OCI-LY1 (cell line): Measurements from ENCODE around the gene KRTAP10-2.

Experiments used
- H2AFZ ChIP-seq: fragments of 200-600 bp; sonication (generic), shearing (Covaris generic); 2 replicates; pipeline ENCODE4 v1.6.0; 2014; ENCODE audit warnings: antibody characterized with exemption, mild to moderate bottlenecking, low read length
- H3F3A ChIP-seq: fragments of 200-600 bp; sonication (generic), shearing (Covaris generic); 2 replicates; pipeline ENCODE4 v1.6.0; 2014; ENCODE audit warnings: mild to moderate bottlenecking, antibody characterized with exemption, low read length, moderate library complexity; ENCODE audit not compliant: insufficient read depth
- H3K27ac ChIP-seq: fragments of 200-600 bp; sonication (generic); 2 replicates; pipeline ENCODE4 v1.5.1; 2014; ENCODE audit warnings: low read length, mixed run types, mild to moderate bottlenecking, low read depth; ENCODE audit not compliant: poor library complexity, severe bottlenecking
- H3K27me3 ChIP-seq: fragments of 200-600 bp; sonication (generic); 2 replicates; pipeline ENCODE4 v1.6.0; 2014; ENCODE audit warnings: antibody characterized with exemption, mild to moderate bottlenecking, low read length, moderate library complexity; ENCODE audit not compliant: insufficient read depth
- H3K36me3 ChIP-seq: fragments of 200-600 bp; sonication (generic); 2 replicates; pipeline ENCODE4 v1.6.1; 2014; ENCODE audit warnings: mild to moderate bottlenecking, antibody characterized with exemption, low read length, moderate library complexity, mixed read lengths; ENCODE audit not compliant: insufficient read depth
- H3K4me1 ChIP-seq: fragments of 200-600 bp; sonication (generic); 2 replicates; pipeline ENCODE4 v1.5.1; 2014; ENCODE audit warnings: mild to moderate bottlenecking, low read length, moderate library complexity; ENCODE audit not compliant: insufficient read depth, severe bottlenecking
- H3K4me2 ChIP-seq: fragments of 200-600 bp; sonication (generic), shearing (Covaris generic); 2 replicates; pipeline ENCODE4 v1.6.1; 2014; ENCODE audit warnings: low read length
- H3K4me3 ChIP-seq: fragments of 200-600 bp; sonication (generic); 2 replicates; pipeline ENCODE4 v1.5.1; 2014; ENCODE audit warnings: low read length, low read depth, mild to moderate bottlenecking, mixed read lengths; ENCODE audit not compliant: poor library complexity, severe bottlenecking
- H3K79me2 ChIP-seq: fragments of 200-600 bp; shearing (Covaris generic); 2 replicates; pipeline ENCODE4 v1.6.1; 2016; ENCODE audit warnings: mixed run types, low read length, mixed read lengths; ENCODE audit not compliant: insufficient read depth
- H3K9ac ChIP-seq: fragments of 200-600 bp; sonication (generic), shearing (Covaris generic); 2 replicates; pipeline ENCODE4 v1.6.1; 2014; ENCODE audit warnings: mild to moderate bottlenecking, low read length, mixed read lengths
- H3K9me2 ChIP-seq: fragments of 200-600 bp; sonication (generic), shearing (Covaris generic); 2 replicates; pipeline ENCODE4 v1.6.1; 2014; ENCODE audit warnings: low read depth, mild to moderate bottlenecking, low read length, mixed read lengths
- H3K9me3 ChIP-seq: fragments of 200-600 bp; shearing (Covaris generic); 2 replicates; pipeline ENCODE4 v1.6.1; 2014; ENCODE audit warnings: low read length, mixed read lengths
- H4K20me1 ChIP-seq: fragments of 200-600 bp; sonication (generic), shearing (Covaris generic); 2 replicates; pipeline ENCODE4 v1.6.0; 2016; ENCODE audit warnings: mild to moderate bottlenecking, low read length; ENCODE audit not compliant: insufficient read depth
- CTCF ChIP-seq: fragments of 200-600 bp; sonication (generic), shearing (Covaris generic); IDR thresholded peaks from 2 replicates; pipeline ENCODE4 v1.5.1; 2017; ENCODE audit warnings: mild to moderate bottlenecking, antibody characterized with exemption, low read length, moderate library complexity, mixed read lengths
- EZH2 ChIP-seq: fragments of 200-600 bp; sonication (generic), shearing (Covaris generic); IDR thresholded peaks from 2 replicates; pipeline ENCODE4 v1.8.0; 2017; ENCODE audit warnings: borderline replicate concordance, mixed run types, mild to moderate bottlenecking, antibody characterized with exemption, low read length, moderate library complexity, mixed read lengths

KRTAP10-2 gene

DNA sequence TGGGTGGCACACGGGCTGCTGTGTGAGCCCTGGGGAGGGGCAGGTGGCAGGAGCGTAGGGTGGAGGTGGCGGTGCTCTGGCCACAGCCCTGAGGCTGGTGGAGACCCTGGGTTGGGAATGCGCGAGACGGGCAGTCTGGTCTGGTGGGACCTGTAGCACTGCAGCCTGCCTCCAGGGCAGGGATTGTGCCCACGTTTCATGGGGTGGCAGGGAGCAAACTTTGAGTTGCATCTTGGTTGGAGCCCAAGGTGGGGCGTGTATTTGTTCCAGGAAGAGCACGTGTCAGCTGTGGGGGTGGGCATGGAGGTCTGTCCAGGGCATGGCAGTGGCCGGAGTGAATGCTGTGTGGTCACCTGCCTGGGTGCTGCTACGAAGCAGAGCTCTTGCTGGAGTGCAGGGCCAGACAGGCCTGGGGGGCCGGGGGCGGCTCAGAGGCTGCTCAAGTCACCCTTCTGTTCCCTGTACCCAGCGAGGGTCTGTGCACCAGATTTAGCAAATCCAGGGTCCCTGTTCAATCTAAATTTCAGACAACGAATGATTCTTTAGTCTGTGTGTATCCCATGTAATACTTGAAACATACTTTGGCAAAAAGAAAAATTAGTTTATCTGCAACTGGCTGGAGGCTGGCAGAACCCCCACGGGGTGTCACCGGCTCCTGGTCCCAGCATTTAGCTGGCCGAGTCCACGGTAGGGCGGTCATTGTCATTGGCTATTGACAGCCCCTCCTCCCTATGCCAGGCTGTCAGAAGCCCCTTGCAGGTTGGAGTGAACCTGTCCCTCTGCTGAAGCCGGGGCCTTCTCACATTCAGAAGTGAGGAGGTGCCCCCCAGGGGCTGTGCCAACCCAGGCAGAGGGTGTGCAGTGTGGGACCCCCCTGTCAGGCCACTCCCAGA, 38.6 kb downstream of the KRTAP10-2 start:
- Histone ChIP-seq H3K4me1 (no peaks in the 10 kb centered on the region), H3K9me2 (no peaks in the 10 kb centered on the region), H3F3A (no peaks in the 10 kb centered on the region), H3K79me2 (no peaks in the 10 kb centered on the region), H3K27ac (no peak overlapping the region), H3K9me3 (no peaks in the 10 kb centered on the region), H3K4me3 (no peak overlapping the region), H3K4me2 (no peak overlapping the region), H3K27me3 (no peaks in the 10 kb centered on the region; the same call in 1 of the 2 replicates), H3K36me3 (no peaks in the 10 kb centered on the region), H4K20me1 (no peaks in the 10 kb centered on the region), H2AFZ (no peak overlapping the region), H3K9ac (no peak overlapping the region)
- TF ChIP-seq CTCF (no peak), EZH2 (no peak)

DNA sequence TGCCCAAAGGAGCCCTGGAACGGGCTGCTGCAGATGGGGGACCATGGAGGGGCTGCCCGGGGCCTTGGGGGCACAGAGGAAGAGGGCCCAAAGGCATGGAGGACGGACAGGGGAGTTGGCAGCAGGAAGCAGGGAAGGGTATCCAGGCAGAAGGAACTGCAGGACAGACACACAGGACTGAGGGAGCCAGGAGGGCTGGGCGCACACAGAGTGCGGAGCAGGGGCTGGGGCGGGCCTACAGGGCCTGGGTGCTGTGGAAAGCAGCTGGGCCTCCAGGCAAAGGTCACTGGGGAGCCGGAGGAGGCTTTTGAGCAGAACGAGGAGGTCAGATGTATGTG, 39.4 kb downstream of the KRTAP10-2 start:
- Histone ChIP-seq H3K27ac (no peak overlapping the region), H3K9ac (no peak overlapping the region), H3K9me3 (no peaks in the 10 kb centered on the region), H3F3A (no peaks in the 10 kb centered on the region), H3K4me2 (no peak overlapping the region), H4K20me1 (no peaks in the 10 kb centered on the region), H3K79me2 (no peaks in the 10 kb centered on the region), H3K4me3 (no peak overlapping the region), H3K4me1 (no peaks in the 10 kb centered on the region), H3K27me3 (no peaks in the 10 kb centered on the region; the same call in 1 of the 2 replicates), H3K9me2 (no peaks in the 10 kb centered on the region), H2AFZ (no peak overlapping the region), H3K36me3 (no peaks in the 10 kb centered on the region)
- TF ChIP-seq EZH2 (no peak), CTCF (no peak)

DNA sequence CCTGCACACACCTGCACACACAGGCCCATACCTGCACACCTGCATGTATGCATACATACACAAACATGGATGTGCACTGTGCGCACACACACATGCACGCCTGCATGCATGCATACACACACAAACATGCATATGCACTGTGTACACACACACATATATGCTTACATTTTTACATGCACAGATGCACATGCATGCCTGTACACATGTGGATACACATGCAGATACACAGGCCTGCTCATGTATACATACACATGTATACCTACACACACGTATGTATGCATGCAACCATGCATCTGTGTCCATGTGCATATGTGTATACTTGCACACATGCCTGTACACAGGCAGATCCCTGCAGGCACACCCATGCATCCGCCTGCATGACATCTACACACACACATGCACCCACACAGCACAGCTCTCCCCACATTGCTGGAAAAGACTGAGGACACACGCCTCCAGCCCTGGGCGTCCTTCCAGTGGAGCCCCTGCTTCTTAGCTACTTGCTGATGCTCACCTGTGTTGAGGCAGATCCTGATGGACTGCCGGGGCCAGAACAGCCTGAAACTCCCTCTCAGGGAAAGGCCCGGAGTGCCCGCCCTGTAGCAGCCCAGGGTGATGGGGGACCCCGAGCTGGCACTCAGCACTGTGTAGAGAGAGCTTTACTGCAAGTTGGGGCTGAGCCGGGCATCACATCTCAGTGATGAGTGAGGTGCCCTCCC, 39.9 kb downstream of the KRTAP10-2 start:
- H3K9ac ChIP-seq, result no peak overlapping the region

More for the DNA sequence above, 39.9 kb downstream of the KRTAP10-2 start:
- Histone ChIP-seq H3K9me3 (no peaks in the 10 kb centered on the region), H3K4me3 (no peak overlapping the region), H3K27ac (no peak overlapping the region), H3K9me2 (no peaks in the 10 kb centered on the region), H3K79me2 (no peaks in the 10 kb centered on the region), H3K27me3 (no peaks in the 10 kb centered on the region; the same call in 1 of the 2 replicates), H3K4me2 (no peak overlapping the region), H2AFZ (no peak overlapping the region), H3F3A (no peaks in the 10 kb centered on the region), H4K20me1 (no peaks in the 10 kb centered on the region), H3K4me1 (no peaks in the 10 kb centered on the region), H3K36me3 (no peaks in the 10 kb centered on the region)
- TF ChIP-seq CTCF, result no peak
- no peak for TF ChIP-seq EZH2
